Astrocyte (in vitro differentiated cells and primary cell): ENCODE results near the gene ATL2. TPM values are rescaled to one million over a fixed set of nuclear protein-coding genes. Genes with fewer than 3 reads are reported as not detected.

ENCODE experiments used
- DNase-seq: peaks from one replicate; pipeline ENCODE4 v3.0.0-alpha.2; 2010; ENCODE audit warnings: low read depth
- FAIRE-seq: peaks from 2 replicates; lab custom pipeline; 2011; peaks lifted over from hg19 to GRCh38; lab: Jason Lieb, UNC
- H2AFZ ChIP-seq: 2 replicates; pipeline ENCODE4 v1.6.0; 2012; ENCODE audit warnings: low read depth, low read length, inconsistent platforms
- H3K27ac ChIP-seq: 2 replicates; pipeline ENCODE4 v1.5.1; 2011; ENCODE audit warnings: low read depth, low read length, inconsistent platforms
- H3K27me3 ChIP-seq: 2 replicates; pipeline ENCODE4 v1.6.0; 2011; ENCODE audit warnings: low read length, inconsistent platforms; ENCODE audit not compliant: insufficient read depth
- H3K36me3 ChIP-seq: 2 replicates; pipeline ENCODE4 v1.5.1; 2011; ENCODE audit warnings: low read length, inconsistent platforms; ENCODE audit not compliant: insufficient read depth
- H3K4me1 ChIP-seq: 2 replicates; pipeline ENCODE4 v1.5.1; 2011; ENCODE audit warnings: low read length, inconsistent platforms; ENCODE audit not compliant: insufficient read depth
- H3K4me2 ChIP-seq: 2 replicates; pipeline ENCODE4 v1.6.0; 2012; ENCODE audit warnings: low read length, inconsistent platforms
- H3K4me3 ChIP-seq: 2 replicates; pipeline ENCODE4 v1.5.1; 2011; ENCODE audit warnings: low read depth, mild to moderate bottlenecking, low read length, inconsistent platforms; ENCODE audit not compliant: insufficient read depth
- H3K79me2 ChIP-seq: 2 replicates; pipeline ENCODE4 v1.6.0; 2012; ENCODE audit warnings: mild to moderate bottlenecking, low read length, inconsistent platforms; ENCODE audit not compliant: insufficient read depth
- H3K9ac ChIP-seq: 2 replicates; pipeline ENCODE4 v1.6.0; 2012; ENCODE audit warnings: mild to moderate bottlenecking, low read length, inconsistent platforms
- H3K9me3 ChIP-seq: 2 replicates; pipeline ENCODE4 v1.5.1; 2012; ENCODE audit warnings: low read depth, mild to moderate bottlenecking, low read length, inconsistent platforms; ENCODE audit not compliant: insufficient read depth
- H4K20me1 ChIP-seq: 2 replicates; pipeline ENCODE4 v1.6.0; 2012; ENCODE audit warnings: low read length, inconsistent platforms; ENCODE audit not compliant: insufficient read depth
- H3K27ac Mint-ChIP-seq: one replicate; pipeline ENCODE4 v1.8.0; 2021; ENCODE audit warnings: mild to moderate bottlenecking, mixed read lengths; ENCODE audit not compliant: unreplicated experiment
- H3K27me3 Mint-ChIP-seq: one replicate; pipeline ENCODE4 v1.8.0; 2021; ENCODE audit warnings: low read depth, mixed read lengths; ENCODE audit not compliant: unreplicated experiment
- H3K36me3 Mint-ChIP-seq: one replicate; pipeline ENCODE4 v1.8.0; 2021; ENCODE audit warnings: low read depth, mixed read lengths; ENCODE audit not compliant: unreplicated experiment
- H3K4me1 Mint-ChIP-seq: one replicate; pipeline ENCODE4 v1.8.0; 2021; ENCODE audit warnings: low read depth, mixed read lengths; ENCODE audit not compliant: unreplicated experiment
- H3K4me3 Mint-ChIP-seq: one replicate; pipeline ENCODE4 v1.8.0; 2021; ENCODE audit warnings: mild to moderate bottlenecking, moderate library complexity, mixed read lengths; ENCODE audit not compliant: unreplicated experiment
- H3K9me3 Mint-ChIP-seq: one replicate; pipeline ENCODE4 v1.8.0; 2021; ENCODE audit warnings: mild to moderate bottlenecking, mixed read lengths; ENCODE audit not compliant: unreplicated experiment
- CTCF ChIP-seq: IDR thresholded peaks from 2 replicates; pipeline ENCODE4 v1.5.1; 2011; ENCODE audit warnings: low read depth, mild to moderate bottlenecking, inconsistent platforms, low read length, moderate library complexity; ENCODE audit not compliant: insufficient read depth
- EZH2 ChIP-seq: IDR thresholded peaks from 2 replicates; pipeline ENCODE4 v1.6.1; 2012; ENCODE audit warnings: mild to moderate bottlenecking, low read length, inconsistent platforms; ENCODE audit not compliant: insufficient read depth
- total RNA-seq: library from RNA; stranded (reverse); gene quantifications from 2 replicates; pipeline ENCODE4 v1.2.1, GENCODE V29; 2021

ATL2 gene
- total RNA-seq, 1 donor from 2014 or later = 34.9 TPM

DNA sequence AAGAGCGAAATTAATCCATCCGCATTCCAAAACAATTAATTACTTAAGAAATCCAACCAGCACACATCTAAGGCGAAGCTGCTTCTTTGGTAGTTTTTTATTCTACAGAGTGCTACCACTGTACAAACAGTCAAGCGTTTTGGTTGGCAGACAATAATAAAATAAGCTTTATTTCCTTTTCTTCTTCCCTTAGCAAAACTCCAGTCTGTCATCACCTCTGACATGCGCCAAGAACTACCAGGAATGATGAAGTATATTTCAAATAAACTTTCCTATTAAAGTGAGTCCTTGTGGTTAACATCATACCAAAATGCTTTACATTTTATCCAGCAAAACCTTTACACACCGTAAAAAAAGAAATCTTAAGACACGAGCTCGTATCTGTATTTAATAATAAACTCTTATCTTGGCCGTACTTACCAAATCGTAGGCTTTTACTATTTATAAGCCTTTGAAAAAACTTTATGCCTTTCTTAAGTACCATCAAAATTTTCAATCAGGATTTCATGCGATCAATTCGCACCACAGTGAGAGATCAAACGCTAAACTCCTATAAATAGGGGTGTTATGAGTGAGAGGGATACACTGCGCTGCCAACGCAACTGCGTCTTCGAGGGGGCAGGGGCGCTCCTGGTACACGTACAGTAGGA lies 1.3 kb downstream of the ATL2 start:
- no peak for FAIRE-seq
- Mint-ChIP-seq H3K9me3 (peaks cover 1% of the 10 kb centered on the region), H3K4me1 (peaks cover 7% of the 10 kb centered on the region), H3K27ac (peak overlapping the region; percentile 77), H3K27me3 (no peaks in the 10 kb centered on the region), H3K36me3 (no peaks in the 10 kb centered on the region), H3K4me3 (peak overlapping the region; percentile 97)
- Histone ChIP-seq H3K27me3 (peaks cover 4% of the 10 kb centered on the region), H3K9me3 (no peaks in the 10 kb centered on the region), H3K4me2 (peak overlapping the region; percentile 86), H2AFZ (peak overlapping the region; percentile 84), H4K20me1 (peaks cover 44% of the 10 kb centered on the region), H3K4me1 (peaks cover 7% of the 10 kb centered on the region), H3K4me3 (peak overlapping the region; percentile 77), H3K9ac (peak overlapping the region; percentile 96), H3K36me3 (no peaks in the 10 kb centered on the region), H3K27ac (peak overlapping the region; percentile 93), H3K79me2 (peaks cover 58% of the 10 kb centered on the region)
- DNase-seq = peak; percentile 11
- no peak for TF ChIP-seq EZH2
- TF ChIP-seq CTCF = no peak

GRCh38 chr2:38374984-38375383 lies 2.1 kb downstream of the ATL2 start:
- peaks cover 64% of the 10 kb centered on the region for H3K79me2 ChIP-seq
- H3K9me3 ChIP-seq = no peaks in the 10 kb centered on the region
- H3K36me3 Mint-ChIP-seq = no peaks in the 10 kb centered on the region
- peaks cover 7% of the 10 kb centered on the region for H3K4me1 Mint-ChIP-seq
- FAIRE-seq (no peak), DNase-seq (no peak)
- H3K27me3 ChIP-seq = no peaks in the 10 kb centered on the region
- H3K27ac ChIP-seq = no peak overlapping the region
- H3K4me3 Mint-ChIP-seq = peak overlapping the region; percentile 97
- no peaks in the 10 kb centered on the region for H3K36me3 ChIP-seq
- H3K4me1 ChIP-seq = peaks cover 7% of the 10 kb centered on the region
- peak overlapping the region; percentile 86 for H3K4me2 ChIP-seq
- no peak overlapping the region for H3K4me3 ChIP-seq
- TF ChIP-seq CTCF (no peak), EZH2 (no peak)
- H3K9ac ChIP-seq = peak overlapping the region; percentile 96
- H3K27me3 Mint-ChIP-seq = no peaks in the 10 kb centered on the region
- peaks cover 1% of the 10 kb centered on the region for H3K9me3 Mint-ChIP-seq
- no peak overlapping the region for H3K27ac Mint-ChIP-seq
- no peak overlapping the region for H2AFZ ChIP-seq
- peaks cover 48% of the 10 kb centered on the region for H4K20me1 ChIP-seq

DNA sequence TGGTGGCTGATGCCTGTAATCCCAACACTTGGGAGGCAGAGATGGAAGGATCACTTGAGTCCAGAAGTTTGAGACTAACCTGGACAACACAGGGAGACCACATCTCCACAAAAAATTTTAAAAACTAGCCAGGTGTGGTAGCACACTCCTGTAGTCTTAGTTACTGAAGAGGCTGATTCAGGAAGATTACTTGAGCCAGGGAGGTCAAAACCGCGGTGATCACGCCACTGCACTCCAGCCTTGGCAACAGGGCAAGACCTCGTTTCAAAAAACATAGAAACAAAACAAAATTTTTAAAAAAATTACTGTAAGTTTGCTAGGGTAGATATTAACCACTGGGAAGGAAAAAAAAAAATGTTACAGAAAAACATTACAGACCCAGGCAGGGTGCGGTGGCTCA lies 5.8 kb downstream of the ATL2 start:
- no peak overlapping the region for H3K9ac ChIP-seq
- H3K9me3 ChIP-seq = no peaks in the 10 kb centered on the region
- H3K36me3 ChIP-seq = no peaks in the 10 kb centered on the region
- TF ChIP-seq CTCF = no peak
- no peak for TF ChIP-seq EZH2
- no peaks in the 10 kb centered on the region for H3K27me3 ChIP-seq
- DNase-seq = no peak
- FAIRE-seq = no peak
- no peak overlapping the region for H3K27ac Mint-ChIP-seq
- no peaks in the 10 kb centered on the region for H3K27me3 Mint-ChIP-seq
- no peaks in the 10 kb centered on the region for H3K9me3 Mint-ChIP-seq
- peaks cover 7% of the 10 kb centered on the region for H3K4me1 Mint-ChIP-seq
- peaks cover 4% of the 10 kb centered on the region for H3K4me1 ChIP-seq
- H3K27ac ChIP-seq = no peak overlapping the region
- H3K4me3 Mint-ChIP-seq = no peak overlapping the region
- no peak overlapping the region for H3K4me3 ChIP-seq
- peaks cover 84% of the 10 kb centered on the region for H3K79me2 ChIP-seq
- H4K20me1 ChIP-seq = peaks cover 62% of the 10 kb centered on the region
- no peak overlapping the region for H2AFZ ChIP-seq
- H3K4me2 ChIP-seq = no peak overlapping the region
- H3K36me3 Mint-ChIP-seq = no peaks in the 10 kb centered on the region
